Liver (tissue), 9 donors: ENCODE measurements around the gene COL8A2. TPM values are rescaled to one million over a fixed set of nuclear protein-coding genes. Genes with fewer than 3 reads are reported as not detected.
A peak's percentile ranks its signal among the peaks of the same experiment; 100 is the strongest.

Source experiments
- DNase-seq: peaks from one replicate; pipeline ENCODE4 v3.0.0-alpha.2; 2017; ENCODE audit warnings: low spot score
- H3K27ac ChIP-seq, 2 donors: one replicate each; pipeline ENCODE4 v1.7.0; 2013; ENCODE audit warnings: inconsistent platforms in 2 of 2, low read length in 2 of 2, control low read depth in 1 of 2, low read depth in 1 of 2, mild to moderate bottlenecking in 1 of 2
- H3K27me3 ChIP-seq, 4 donors: one replicate each; pipeline versions ENCODE4 v1.6.1 to v1.7.0; 2013; ENCODE audit warnings: low read length in 3 of 4, inconsistent platforms in 1 of 4, mild to moderate bottlenecking in 1 of 4, moderate library complexity in 1 of 4; ENCODE audit not compliant: control insufficient read depth in 4 of 4, insufficient read depth in 4 of 4
- H3K36me3 ChIP-seq, 4 donors: one replicate each; pipeline versions ENCODE4 v1.6.1 to v1.7.0; 2013; ENCODE audit warnings: low read length in 3 of 4, mild to moderate bottlenecking in 3 of 4, low read depth in 1 of 4, moderate library complexity in 1 of 4; ENCODE audit not compliant: control insufficient read depth in 4 of 4, insufficient read depth in 3 of 4
- H3K4me1 ChIP-seq, 4 donors: one replicate each; pipeline versions ENCODE4 v1.6.1 to v1.7.0; 2013; ENCODE audit warnings: low read length in 3 of 4, mild to moderate bottlenecking in 3 of 4, moderate library complexity in 1 of 4; ENCODE audit not compliant: control insufficient read depth in 4 of 4, insufficient read depth in 4 of 4
- H3K4me3 ChIP-seq, 3 donors: one replicate each; pipeline versions ENCODE4 v1.6.1 to v1.7.0; 2013; ENCODE audit warnings: low read length in 3 of 3, control low read depth in 1 of 3, low read depth in 1 of 3, mild to moderate bottlenecking in 1 of 3
- H3K9ac ChIP-seq, 2 donors: one replicate each; pipeline ENCODE4 v1.7.0; 2013; ENCODE audit warnings: low read length in 2 of 2, mild to moderate bottlenecking in 2 of 2, moderate library complexity in 2 of 2, control low read depth in 1 of 2, low read depth in 1 of 2
- H3K9me3 ChIP-seq, 4 donors: one replicate each; pipeline versions ENCODE4 v1.6.1 to v1.7.0; 2013; ENCODE audit warnings: low read length in 3 of 4; ENCODE audit not compliant: control insufficient read depth in 4 of 4
- EGR1 ChIP-seq, 2 donors: IDR thresholded peaks; 2 replicates each; pipeline ENCODE4 v1.6.1; 2016 to 2018; ENCODE audit warnings: antibody characterized with exemption in 2 of 2, low read depth in 2 of 2
- FOXA1 ChIP-seq: IDR thresholded peaks from 2 replicates; pipeline ENCODE4 v1.6.1; 2016; ENCODE audit warnings: antibody characterized with exemption
- FOXA2 ChIP-seq: IDR thresholded peaks from 2 replicates; pipeline ENCODE4 v1.6.1; 2016; ENCODE audit warnings: antibody characterized with exemption
- GABPA ChIP-seq, 2 donors: IDR thresholded peaks in 1 of 2; conservative IDR thresholded peaks in 1 of 2; 2 replicates each; pipeline ENCODE4 v1.6.1; 2016; ENCODE audit warnings: antibody characterized with exemption in 2 of 2, mild to moderate bottlenecking in 1 of 2, moderate library complexity in 1 of 2
- HNF4A ChIP-seq, 2 donors: conservative IDR thresholded peaks; 2 replicates each; pipeline ENCODE4 v1.6.1; 2016; ENCODE audit warnings: antibody characterized with exemption in 2 of 2, mild to moderate bottlenecking in 2 of 2
- HNF4G ChIP-seq: IDR thresholded peaks from 2 replicates; pipeline ENCODE4 v1.6.1; 2016; ENCODE audit warnings: antibody characterized with exemption
- JUND ChIP-seq, 2 donors: IDR thresholded peaks; 2 replicates each; pipeline ENCODE4 v1.6.1; 2016; ENCODE audit warnings: antibody characterized with exemption in 2 of 2
- NR2F2 ChIP-seq: IDR thresholded peaks from 2 replicates; pipeline ENCODE4 v1.6.1; 2016; ENCODE audit warnings: antibody characterized with exemption
- RAD21 ChIP-seq, 2 donors: IDR thresholded peaks; 2 replicates each; pipeline ENCODE4 v1.6.1; 2016; ENCODE audit warnings: antibody characterized with exemption in 2 of 2, mild to moderate bottlenecking in 2 of 2
- RXRA ChIP-seq, 2 donors: IDR thresholded peaks; 2 replicates each; pipeline ENCODE4 v1.6.1; 2017 to 2018; ENCODE audit warnings: antibody characterized with exemption in 2 of 2, mild to moderate bottlenecking in 1 of 2
- SP1 ChIP-seq: IDR thresholded peaks from 2 replicates; pipeline ENCODE4 v1.6.1; 2018; ENCODE audit warnings: antibody characterized with exemption, mild to moderate bottlenecking
- TAF1 ChIP-seq: conservative IDR thresholded peaks from 2 replicates; pipeline ENCODE4 v1.6.1; 2016; ENCODE audit warnings: antibody characterized with exemption, mild to moderate bottlenecking
- YY1 ChIP-seq: IDR thresholded peaks from 2 replicates; pipeline ENCODE4 v1.6.1; 2016; ENCODE audit warnings: antibody characterized with exemption, mild to moderate bottlenecking
- WGBS: extraction: QIAGEN DNeasy Blood & Tissue Kit; methylation state at CpG from one replicate; pipeline ENCODE4 v1.1.7; 2013; 5-methylcytosine and 5-hydroxymethylcytosine counted together
- polyA plus RNA-seq, 2 donors: library from polyadenylated mRNA; stranded (reverse) in 1 of 2; unstranded in 1 of 2; fragments of 200-250 nt in 1 of 2; fragments of >200 nt in 1 of 2; fragmentation: Nextera tagmentation in 1 of 2; extraction: Ambion mirVana in 1 of 2; gene quantifications; one replicate each; pipeline versions ENCODE4 v1.2.1 to v1.2.3, GENCODE V29; 2013 to 2015
- total RNA-seq, 2 donors: library from RNA; depleted of rRNA; stranded (reverse); fragments of >200 nt; gene quantifications; one replicate each; pipeline ENCODE4 v1.2.3, GENCODE V29; 2014
- TF ChIP-seq, protein P1 (sequence below): IDR thresholded peaks from 2 replicates; pipeline ENCODE4 v1.6.1; 2016; ENCODE audit warnings: antibody characterized with exemption, mild to moderate bottlenecking
- TF ChIP-seq, protein P2 (sequence below): fragments of 150-350 bp; IDR thresholded peaks from 2 replicates; pipeline ENCODE4 v1.5.1; 2017; ENCODE audit warnings: improper control_type of control experiment, low read depth, low read length; ENCODE audit not compliant: missing input control
- TF ChIP-seq, protein P3 (sequence below): IDR thresholded peaks from 2 replicates; pipeline ENCODE4 v1.6.1; 2016; ENCODE audit warnings: antibody characterized with exemption
- TF ChIP-seq, protein P4 (sequence below): IDR thresholded peaks from 2 replicates; pipeline ENCODE4 v1.6.1; 2016; ENCODE audit warnings: antibody characterized with exemption
- TF ChIP-seq, protein P5 (sequence below): IDR thresholded peaks from 2 replicates; pipeline ENCODE4 v1.6.1; 2016; ENCODE audit warnings: antibody characterized with exemption
- donor health status: healthy.
- donor health status: healthy.
- donor health status: healthy.
- donor health status: healthy.
- donor health status: healthy.

Gene COL8A2
- total and polyA plus RNA-seq, 4 donors = 0.04 to 0.47 (median 0.35) TPM

DNA sequence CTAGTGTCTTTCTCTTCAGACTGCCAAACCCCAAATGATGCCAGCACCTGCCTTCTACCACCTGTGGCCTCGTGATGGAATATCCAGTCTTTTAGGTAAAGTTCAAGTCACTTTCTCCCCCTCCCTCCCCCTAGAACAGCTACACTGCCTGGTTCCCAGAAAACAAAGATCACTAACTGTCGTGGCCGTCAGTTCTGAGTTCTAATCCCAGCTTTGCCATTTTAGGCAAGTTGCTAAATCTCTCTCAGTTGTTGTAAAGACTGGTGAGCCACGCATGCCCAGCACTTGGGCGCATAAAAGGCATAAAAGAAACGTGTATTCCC is 24.9 kb upstream of the COL8A2 start:
- 44% methylated on average over 6 of the region's 6 CpGs for WGBS
- no peaks in the 10 kb centered on the region for H3K9me3 ChIP-seq
- no peaks in the 10 kb centered on the region for H3K27me3 ChIP-seq
- H3K4me3 ChIP-seq = no peak overlapping the region
- H3K27ac ChIP-seq = peak overlapping the region; percentile 69 to 76
- peaks cover 0 to 2% (median 0%) of the 10 kb centered on the region in 4 donors for H3K36me3 ChIP-seq
- no peak overlapping the region for H3K9ac ChIP-seq
- TF ChIP-seq FOXA1 (no peak), SP1 (no peak), NR2F2 (no peak), FOXA2 (no peak), EGR1 (IDR thresholded peaks at IDR 0.05; ENCODE audit: low read depth in 2 of 2) (no peak), RAD21 (IDR thresholded peaks at IDR 0.05) (no peak), RXRA (IDR thresholded peaks at IDR 0.05) (no peak), HNF4G (no peak), HNF4A (conservative IDR thresholded peaks at IDR 0.05) (no peak), YY1 (no peak), JUND (IDR thresholded peaks at IDR 0.05) (no peak)
- TF ChIP-seq, protein P1, sequence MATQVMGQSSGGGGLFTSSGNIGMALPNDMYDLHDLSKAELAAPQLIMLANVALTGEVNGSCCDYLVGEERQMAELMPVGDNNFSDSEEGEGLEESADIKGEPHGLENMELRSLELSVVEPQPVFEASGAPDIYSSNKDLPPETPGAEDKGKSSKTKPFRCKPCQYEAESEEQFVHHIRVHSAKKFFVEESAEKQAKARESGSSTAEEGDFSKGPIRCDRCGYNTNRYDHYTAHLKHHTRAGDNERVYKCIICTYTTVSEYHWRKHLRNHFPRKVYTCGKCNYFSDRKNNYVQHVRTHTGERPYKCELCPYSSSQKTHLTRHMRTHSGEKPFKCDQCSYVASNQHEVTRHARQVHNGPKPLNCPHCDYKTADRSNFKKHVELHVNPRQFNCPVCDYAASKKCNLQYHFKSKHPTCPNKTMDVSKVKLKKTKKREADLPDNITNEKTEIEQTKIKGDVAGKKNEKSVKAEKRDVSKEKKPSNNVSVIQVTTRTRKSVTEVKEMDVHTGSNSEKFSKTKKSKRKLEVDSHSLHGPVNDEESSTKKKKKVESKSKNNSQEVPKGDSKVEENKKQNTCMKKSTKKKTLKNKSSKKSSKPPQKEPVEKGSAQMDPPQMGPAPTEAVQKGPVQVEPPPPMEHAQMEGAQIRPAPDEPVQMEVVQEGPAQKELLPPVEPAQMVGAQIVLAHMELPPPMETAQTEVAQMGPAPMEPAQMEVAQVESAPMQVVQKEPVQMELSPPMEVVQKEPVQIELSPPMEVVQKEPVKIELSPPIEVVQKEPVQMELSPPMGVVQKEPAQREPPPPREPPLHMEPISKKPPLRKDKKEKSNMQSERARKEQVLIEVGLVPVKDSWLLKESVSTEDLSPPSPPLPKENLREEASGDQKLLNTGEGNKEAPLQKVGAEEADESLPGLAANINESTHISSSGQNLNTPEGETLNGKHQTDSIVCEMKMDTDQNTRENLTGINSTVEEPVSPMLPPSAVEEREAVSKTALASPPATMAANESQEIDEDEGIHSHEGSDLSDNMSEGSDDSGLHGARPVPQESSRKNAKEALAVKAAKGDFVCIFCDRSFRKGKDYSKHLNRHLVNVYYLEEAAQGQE = no peak
- TF ChIP-seq, protein P2, sequence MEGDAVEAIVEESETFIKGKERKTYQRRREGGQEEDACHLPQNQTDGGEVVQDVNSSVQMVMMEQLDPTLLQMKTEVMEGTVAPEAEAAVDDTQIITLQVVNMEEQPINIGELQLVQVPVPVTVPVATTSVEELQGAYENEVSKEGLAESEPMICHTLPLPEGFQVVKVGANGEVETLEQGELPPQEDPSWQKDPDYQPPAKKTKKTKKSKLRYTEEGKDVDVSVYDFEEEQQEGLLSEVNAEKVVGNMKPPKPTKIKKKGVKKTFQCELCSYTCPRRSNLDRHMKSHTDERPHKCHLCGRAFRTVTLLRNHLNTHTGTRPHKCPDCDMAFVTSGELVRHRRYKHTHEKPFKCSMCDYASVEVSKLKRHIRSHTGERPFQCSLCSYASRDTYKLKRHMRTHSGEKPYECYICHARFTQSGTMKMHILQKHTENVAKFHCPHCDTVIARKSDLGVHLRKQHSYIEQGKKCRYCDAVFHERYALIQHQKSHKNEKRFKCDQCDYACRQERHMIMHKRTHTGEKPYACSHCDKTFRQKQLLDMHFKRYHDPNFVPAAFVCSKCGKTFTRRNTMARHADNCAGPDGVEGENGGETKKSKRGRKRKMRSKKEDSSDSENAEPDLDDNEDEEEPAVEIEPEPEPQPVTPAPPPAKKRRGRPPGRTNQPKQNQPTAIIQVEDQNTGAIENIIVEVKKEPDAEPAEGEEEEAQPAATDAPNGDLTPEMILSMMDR = no peak
- TF ChIP-seq, protein P3, sequence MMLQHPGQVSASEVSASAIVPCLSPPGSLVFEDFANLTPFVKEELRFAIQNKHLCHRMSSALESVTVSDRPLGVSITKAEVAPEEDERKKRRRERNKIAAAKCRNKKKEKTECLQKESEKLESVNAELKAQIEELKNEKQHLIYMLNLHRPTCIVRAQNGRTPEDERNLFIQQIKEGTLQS = no peak
- TF ChIP-seq, protein P4, sequence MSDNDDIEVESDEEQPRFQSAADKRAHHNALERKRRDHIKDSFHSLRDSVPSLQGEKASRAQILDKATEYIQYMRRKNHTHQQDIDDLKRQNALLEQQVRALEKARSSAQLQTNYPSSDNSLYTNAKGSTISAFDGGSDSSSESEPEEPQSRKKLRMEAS = no peak
- DNase-seq = no peak
- peaks cover 3 to 40% (median 30%) of the 10 kb centered on the region in 4 donors for H3K4me1 ChIP-seq

DNA sequence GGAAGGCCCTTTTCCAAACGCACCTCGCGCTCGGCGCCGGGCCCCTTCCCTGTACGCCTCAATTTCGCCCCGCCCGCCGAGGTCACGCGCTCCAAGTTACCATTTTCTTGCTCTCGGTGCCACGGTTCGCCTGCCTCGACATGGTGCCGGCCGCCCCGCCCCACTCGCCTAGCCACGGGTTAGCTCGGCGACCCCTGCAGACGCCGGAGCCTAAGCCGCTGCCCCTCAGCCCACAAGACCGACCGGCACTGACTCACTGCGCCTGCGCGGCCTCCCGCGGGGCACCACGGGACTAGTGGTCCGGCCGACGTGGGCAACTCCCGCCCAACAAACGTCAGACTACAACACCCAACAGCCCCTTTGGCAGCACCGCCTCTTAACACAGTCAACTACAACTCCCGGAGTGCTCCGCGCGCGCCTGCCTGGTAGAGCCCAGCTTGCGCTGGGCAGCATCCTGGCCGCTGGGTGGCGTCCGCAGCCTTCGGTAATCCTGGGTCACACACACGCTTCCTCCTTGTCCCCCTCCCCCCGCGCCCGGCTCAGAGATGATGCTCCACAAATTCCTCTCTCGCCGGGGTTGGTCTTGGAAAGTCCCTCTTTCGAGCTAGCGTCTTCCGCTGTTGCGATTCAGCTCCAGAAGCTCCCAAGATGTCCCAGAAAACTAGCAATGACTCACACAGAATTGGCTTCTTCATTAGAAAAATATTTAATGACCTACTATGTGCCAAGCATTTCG is 24.4 kb upstream of the COL8A2 start, which contains the start of gene TRAPPC3:
Gene TRAPPC3 (minus strand): TSS at position 250 of the 736 bp plus-strand sequence. CDS start 108 bp downstream, at position 142.
- WGBS = 1% methylated on average over 62 of the region's 62 CpGs
- Histone ChIP-seq H3K36me3 (peaks cover 0 to 2% (median 0%) of the 10 kb centered on the region in 4 donors), H3K27ac (peak within 1 kb of the TSS; percentile 78 to 82), H3K27me3 (no peaks in the 10 kb centered on the region), H3K4me3 (peak within 1 kb of the TSS; percentile 68 to 84 (median 79)), H3K9ac (peak within 1 kb of the TSS; percentile 17 to 75), H3K4me1 (peaks cover 3 to 38% (median 29%) of the 10 kb centered on the region in 4 donors), H3K9me3 (no peaks in the 10 kb centered on the region)
- peak; percentile 99 for DNase-seq
- TF ChIP-seq FOXA2 (no peak), RAD21 (IDR thresholded peaks at IDR 0.05) (peak; percentile 95 to 98), GABPA (IDR thresholded peaks at IDR 0.05 in 1 of 2, conservative IDR thresholded peaks at IDR 0.05 in 1 of 2) (peak in 1 of 2 donors; percentile 81), HNF4G (no peak), EGR1 (IDR thresholded peaks at IDR 0.05; ENCODE audit: low read depth in 2 of 2) (no peak), JUND (IDR thresholded peaks at IDR 0.05) (peak; percentile 49 to 75), TAF1 (no peak), SP1 (peak; percentile 87), RXRA (IDR thresholded peaks at IDR 0.05) (peak; percentile 24 to 61), NR2F2 (peak; percentile 61), HNF4A (conservative IDR thresholded peaks at IDR 0.05) (peak; percentile 5 to 26)
- TF ChIP-seq, protein P3 = peak; percentile 55
- TF ChIP-seq, protein P4 = peak; percentile 44
- TF ChIP-seq, protein P5, sequence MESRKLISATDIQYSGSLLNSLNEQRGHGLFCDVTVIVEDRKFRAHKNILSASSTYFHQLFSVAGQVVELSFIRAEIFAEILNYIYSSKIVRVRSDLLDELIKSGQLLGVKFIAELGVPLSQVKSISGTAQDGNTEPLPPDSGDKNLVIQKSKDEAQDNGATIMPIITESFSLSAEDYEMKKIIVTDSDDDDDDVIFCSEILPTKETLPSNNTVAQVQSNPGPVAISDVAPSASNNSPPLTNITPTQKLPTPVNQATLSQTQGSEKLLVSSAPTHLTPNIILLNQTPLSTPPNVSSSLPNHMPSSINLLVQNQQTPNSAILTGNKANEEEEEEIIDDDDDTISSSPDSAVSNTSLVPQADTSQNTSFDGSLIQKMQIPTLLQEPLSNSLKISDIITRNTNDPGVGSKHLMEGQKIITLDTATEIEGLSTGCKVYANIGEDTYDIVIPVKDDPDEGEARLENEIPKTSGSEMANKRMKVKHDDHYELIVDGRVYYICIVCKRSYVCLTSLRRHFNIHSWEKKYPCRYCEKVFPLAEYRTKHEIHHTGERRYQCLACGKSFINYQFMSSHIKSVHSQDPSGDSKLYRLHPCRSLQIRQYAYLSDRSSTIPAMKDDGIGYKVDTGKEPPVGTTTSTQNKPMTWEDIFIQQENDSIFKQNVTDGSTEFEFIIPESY = peak; percentile 13
- TF ChIP-seq, protein P2 = peak; percentile 99
